Activated effector memory CD4-positive, alpha-beta T cell treated with anti-CD3 and anti-CD28 coated beads, Interleukin-2, amount 50 U/mL, for 16 hours (primary cell): ENCODE results near the gene HHEX.

ENCODE experiments used
- DNase-seq: peaks from one replicate; pipeline ENCODE4 v3.0.0-alpha.2; 2020

The HHEX gene

GRCh38 chr10:92695679-92696605, 6.2 kb downstream of the HHEX start:
- no peak for DNase-seq

DNA sequence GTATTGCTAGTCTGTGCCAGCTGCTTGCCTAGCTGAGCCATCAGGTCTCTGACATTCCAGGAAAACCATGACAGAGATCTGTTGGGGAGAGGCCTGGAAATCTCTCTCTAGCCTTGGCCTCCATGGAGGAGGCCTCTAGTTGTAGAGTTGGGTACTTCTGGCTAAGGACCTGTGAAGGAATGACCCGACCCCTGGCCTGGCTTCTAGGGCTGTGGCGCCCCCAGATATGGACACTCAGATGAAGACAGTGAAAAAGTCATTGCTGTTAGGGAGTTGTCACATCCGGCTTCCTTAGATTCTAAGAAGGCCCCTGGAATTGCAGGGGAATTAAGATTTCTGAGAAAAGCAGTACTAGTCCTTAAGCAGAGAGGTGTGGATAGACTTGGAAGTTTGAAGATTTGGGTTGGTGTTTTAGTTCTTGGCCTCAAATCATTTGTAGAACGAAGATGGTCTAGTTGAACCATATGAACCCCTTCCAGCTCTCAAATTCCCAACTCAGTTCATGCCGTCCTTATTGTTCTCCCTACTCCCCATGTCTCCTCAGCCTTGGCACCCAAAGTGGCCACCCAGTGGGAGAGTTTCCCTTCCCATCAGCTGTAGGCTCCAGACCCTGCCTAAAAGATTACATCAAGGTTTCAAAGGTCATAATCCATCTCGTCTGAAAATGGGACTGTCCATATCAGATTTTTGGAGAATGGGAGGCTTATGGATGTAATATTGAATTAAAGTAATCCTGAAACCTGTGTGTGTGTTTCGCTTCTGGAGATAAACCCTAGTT, 7.0 kb downstream of the HHEX start:
- no peak for DNase-seq

- DNase-seq: no peak
Observed at GRCh38 chr10:92697663-92698511, 8.1 kb downstream of the HHEX start.

- no peak for DNase-seq
Observed at GRCh38 chr10:92699193-92699517, 9.4 kb downstream of the HHEX start.

- DNase-seq: peak; percentile 69
Observed at GRCh38 chr10:92699518-92700381, 10.0 kb downstream of the HHEX start.

- DNase-seq: no peak
Observed at GRCh38 chr10:92702301-92702916, 12.7 kb downstream of the HHEX start.

DNA sequence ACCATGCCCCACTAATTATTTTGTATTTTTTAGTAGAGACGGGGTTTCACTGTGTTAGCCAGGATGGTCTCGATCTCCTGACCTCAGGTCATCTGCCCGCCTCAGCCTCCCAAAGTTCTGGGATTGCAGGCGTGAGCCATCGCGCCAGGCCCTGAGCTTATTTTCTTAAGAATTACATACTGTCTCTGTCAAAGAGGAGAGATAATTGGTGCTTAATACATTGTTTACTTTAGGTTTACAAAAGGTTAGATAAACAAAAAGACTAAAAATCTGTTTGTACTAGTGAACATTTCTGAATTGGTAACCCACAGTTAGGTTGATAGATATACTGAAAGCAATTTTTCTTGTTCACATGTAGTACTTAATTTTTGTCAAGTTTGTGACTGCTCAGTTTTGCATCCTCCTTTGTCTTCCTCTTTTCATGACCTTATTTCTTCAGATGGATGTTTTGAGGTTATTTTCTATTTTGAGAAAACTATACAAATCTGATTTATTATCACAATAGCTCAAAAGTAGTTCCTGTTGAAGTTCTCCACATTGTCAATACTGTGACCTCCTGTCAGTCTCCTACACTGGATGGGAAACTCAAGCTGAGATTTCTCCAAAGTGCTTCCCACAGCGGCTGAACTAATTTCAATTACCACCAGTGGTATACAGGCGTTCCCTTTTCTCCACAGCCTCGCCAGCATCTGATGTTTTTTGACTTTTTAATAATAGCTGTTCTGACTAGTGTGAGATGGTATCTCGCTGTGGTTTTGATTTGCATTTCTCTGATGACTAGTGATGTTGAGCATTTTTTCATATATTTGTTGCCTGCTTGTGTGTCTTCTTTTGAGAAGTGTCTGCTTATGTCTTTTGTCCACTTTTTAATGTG, 22.5 kb downstream of the HHEX start:
- DNase-seq: no peak

DNA sequence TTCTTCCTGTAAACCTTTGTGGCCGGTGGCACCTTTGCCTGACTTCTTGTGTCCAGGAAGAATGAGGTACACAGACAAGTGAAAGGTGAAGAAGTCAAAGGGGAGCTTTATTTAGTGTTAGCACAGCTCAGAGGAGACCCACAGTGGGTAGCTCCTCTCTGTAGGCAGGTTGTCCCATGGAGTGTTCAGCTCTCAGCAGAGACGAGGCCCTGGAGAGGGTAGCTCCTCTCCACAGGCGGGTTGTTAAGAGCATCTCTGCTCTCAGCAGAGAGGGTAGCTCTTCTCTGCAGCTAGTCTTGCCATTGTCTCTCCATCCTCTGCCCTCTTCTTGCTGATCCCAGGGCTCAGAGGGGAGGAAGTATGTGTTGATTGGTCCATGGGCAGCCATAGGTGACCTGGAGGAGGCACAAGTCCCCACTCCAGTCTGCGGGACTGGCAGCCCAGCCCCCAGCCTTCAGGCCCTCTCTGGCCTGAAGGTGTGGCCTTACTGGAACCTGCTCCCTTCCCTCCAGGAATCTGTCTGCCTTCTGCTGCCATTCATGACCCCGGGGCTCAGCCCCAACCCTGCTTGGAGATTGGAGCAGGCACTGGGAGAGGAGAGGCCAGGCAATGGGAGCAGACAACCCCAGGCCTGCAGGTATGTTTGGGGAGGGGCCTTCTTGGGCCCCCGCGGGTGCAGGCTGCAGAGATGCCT, 24.5 kb downstream of the HHEX start:
- no peak for DNase-seq

GRCh38 chr10:92714872-92715271, 25.1 kb downstream of the HHEX start:
- DNase-seq: no peak

- no peak for DNase-seq
Observed at GRCh38 chr10:92719991-92720830, 30.5 kb downstream of the HHEX start.

DNA sequence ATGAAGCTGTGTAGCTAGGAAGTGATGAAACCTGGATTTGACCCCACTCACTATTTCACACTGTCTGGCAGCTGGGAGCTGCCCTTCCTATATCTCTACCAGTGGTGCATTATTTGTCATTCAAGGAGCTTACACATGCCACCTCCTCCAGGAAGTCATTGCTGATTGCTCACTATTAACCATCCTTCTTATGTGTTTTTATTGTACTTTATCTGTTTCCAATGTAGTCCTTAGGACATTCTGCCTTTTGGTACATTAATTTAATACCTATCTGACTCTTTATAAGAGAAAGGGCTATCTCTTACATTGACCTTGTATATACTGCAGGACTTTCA, 31.0 kb downstream of the HHEX start:
- no peak for DNase-seq

DNA sequence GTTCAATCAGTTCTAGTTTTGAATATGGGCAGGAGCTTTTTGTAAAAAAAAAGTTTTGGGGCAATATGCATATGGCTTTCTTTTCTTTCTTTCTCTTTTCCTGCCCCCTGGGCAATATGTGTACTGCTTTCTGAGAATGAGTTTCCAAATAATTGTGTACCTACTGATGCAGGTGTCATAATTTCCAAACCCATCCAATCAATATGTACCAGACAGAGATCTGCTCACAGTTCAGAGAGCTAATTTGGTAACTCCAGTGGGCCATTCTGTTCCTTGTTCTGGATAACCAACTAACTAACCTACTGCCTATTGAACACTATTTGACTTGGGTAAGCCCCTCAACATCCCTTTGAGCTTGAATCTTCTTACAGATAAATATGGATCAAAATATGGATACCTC, 32.6 kb downstream of the HHEX start:
- no peak for DNase-seq

DNA sequence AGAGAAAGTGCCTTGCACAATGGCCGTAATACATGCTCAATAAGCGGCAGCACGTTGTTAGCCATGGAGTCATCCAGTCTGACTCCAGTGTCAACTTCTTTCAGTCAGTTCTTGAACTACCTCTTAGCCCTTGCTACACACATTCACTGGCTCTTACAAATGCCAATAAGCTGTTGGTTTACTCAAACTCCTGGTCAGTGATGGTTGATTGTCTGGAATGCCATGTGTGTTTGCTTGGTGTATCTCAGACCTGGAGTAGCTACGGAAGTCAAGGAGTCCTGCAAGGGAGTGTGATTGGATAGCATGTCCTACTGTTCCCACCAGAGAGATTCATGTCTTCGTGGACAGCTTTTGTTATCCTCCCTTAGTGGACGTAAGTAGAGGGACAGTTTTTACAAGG, 37.4 kb downstream of the HHEX start:
- DNase-seq: no peak

GRCh38 chr10:92727550-92727949, 37.8 kb downstream of the HHEX start:
- no peak for DNase-seq

DNA sequence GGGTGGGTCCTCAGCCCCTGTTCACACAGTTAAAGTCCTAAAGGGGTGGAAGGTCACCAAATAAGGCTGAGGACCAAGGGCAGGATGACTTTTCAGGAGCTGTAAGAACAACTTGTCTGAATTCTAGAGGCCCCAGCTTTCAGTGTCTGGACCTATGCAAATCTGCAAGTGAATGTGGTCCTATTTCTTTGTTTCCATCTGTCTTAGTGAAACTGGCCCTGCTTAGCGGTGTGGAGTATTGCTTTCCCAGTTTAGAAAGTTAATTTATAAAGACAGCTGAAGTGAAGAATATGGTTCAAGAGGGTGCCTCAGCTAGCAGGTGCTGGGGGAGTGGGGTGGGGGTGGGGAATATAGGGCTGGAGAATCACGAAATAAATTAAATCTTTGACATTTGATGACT, 40.1 kb downstream of the HHEX start:
- no peak for DNase-seq

DNA sequence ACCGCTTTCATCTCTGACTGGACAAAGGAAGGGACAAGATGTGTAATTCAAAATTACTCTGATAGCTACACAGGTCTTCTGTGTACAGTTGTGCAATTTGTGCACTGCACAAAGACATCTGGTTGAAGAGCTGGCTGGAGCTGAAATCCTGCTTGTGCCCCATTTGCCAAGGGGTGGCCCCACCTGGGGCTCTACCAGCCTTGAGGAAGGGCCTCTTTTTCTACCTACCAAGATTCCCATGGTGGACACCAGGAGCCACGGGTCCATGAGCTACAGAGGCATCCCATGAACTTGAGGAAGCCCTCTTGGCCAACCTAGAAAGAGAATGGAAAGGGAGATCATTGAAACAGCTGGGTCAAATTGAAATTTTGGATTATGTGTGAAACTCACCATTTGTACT, 43.2 kb downstream of the HHEX start:
- no peak for DNase-seq

DNA sequence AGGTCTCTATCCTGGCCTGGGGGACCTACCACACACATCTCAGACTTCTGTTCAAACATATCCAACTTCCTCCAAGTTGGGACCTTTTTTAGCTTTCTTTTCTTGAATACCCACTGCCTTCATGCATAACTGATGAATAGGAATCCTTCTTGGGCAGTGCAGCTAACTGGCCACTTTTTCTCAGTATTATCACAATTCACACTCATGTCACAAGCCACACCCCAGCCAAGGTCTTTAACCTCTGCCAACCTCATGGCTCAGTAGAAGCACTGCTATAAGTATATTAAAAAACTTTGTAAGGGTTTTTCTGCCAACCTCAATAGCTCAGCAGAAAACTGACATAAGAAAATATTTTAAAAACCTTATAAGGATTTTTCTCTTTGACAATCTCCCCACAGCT, 44.5 kb downstream of the HHEX start:
- DNase-seq: no peak

DNA sequence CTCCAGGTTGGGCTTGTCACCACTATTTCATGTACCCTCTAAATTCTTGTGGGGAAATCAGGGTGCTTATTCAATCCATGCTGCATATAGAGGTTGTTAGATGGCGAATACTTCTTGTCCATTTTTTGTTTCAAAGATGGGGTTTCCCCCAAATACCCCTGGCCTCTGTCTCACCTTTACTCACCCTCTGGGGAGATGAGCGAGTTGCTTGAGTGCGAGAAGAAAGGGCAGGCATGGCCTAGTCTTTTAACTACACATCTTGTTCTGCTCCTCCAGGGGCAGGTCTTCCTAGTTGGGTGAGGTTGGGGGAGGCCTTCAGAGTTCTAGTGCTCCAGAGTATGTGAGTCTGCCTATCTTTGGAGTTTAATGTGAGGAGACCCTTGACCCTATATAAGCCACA, 46.2 kb downstream of the HHEX start:
- DNase-seq: no peak

- DNase-seq: no peak
Observed at GRCh38 chr10:92737484-92737883, 47.7 kb downstream of the HHEX start.
